ENCODE measurements around the gene TMEM132C. TPM values are rescaled to one million over a fixed set of nuclear protein-coding genes. Genes with fewer than 3 reads are reported as not detected.

TMEM132C gene
- total and polyA plus RNA-seq, 2 of the 8 experiments (the other 6 are each of a cell fraction or from before 2014, with no cell fraction given) = 0.23 to 0.76 TPM

DNA sequence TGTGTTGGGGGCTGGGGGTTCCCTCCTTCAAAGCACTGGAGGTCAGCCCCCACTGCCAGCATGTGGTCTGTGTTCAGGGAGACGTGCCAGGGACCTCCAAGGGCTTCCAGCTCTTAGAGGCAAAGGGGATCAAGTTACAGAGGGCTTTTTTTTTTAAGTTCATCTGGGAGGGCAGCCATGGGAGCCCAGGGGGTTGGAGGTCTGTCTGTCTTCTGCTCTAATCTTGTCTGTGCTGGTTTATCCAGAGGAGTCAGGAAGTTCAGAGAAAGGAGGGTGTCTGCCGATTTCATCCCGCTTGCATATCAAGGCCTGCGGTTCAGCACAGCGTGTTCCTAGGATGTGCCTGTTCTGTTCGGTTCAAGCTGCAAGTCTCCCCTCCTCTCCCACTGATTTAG lies 72.2 kb downstream of the TMEM132C start:
- Histone ChIP-seq H3K14ac (ENCODE audit: insufficient read length) (no peak overlapping the region), H3K23ac (ENCODE audit: insufficient read length) (no peak overlapping the region), H3K18ac (ENCODE audit: extremely low read depth, low read length) (peak overlapping the region; percentile 80), H3K9ac (replicated peaks in 1 of 4; ENCODE audit: extremely low read depth in 1 of 4, low read depth in 3 of 4, low read length in 3 of 4) (0 out of 7 replicates have a peak overlapping the region, but pooled peaks of 1 of the 4 experiments have one; percentile 42), H2BK12ac (ENCODE audit: low read depth, low read length) (peak overlapping the region; percentile 97), H3K4me2 (ENCODE audit: insufficient read depth in 1 of 2, low read depth in 2 of 2, low read length in 2 of 2) (peak overlapping the region; percentile 71 to 77), H3K36me3 (ENCODE audit: control insufficient read depth in 2 of 4, insufficient read depth in 4 of 4, low read length in 3 of 4) (no peaks in the 10 kb centered on the region), H2AK5ac (ENCODE audit: low read depth, low read length) (0 out of 2 replicates have a peak overlapping the region, but pooled peaks have one; percentile 56), H2BK5ac (ENCODE audit: low read depth, low read length) (no peak overlapping the region), H3K79me2 (ENCODE audit: control insufficient read depth in 1 of 2, insufficient read depth in 2 of 2, low read length in 2 of 2) (no peaks in the 10 kb centered on the region), H3K4ac (replicated peaks; ENCODE audit: insufficient read length, low read depth, low read length) (no peak overlapping the region), H4K91ac (replicated peaks; ENCODE audit: insufficient read length, low read length) (no peak overlapping the region), H2AFZ (ENCODE audit: low read length) (no peak overlapping the region), H4K5ac (ENCODE audit: insufficient read length, low read depth, low read length) (no peak overlapping the region), H3K27ac (ENCODE audit: low read depth, low read length) (no peak overlapping the region), H4K8ac (ENCODE audit: extremely low read depth, insufficient read depth, low read length) (no peak overlapping the region), H3K23me2 (ENCODE audit: low read depth, low read length) (0 out of 2 replicates have a peak, but pooled peaks cover 1% of the 10 kb centered on the region), H3K4me1 (replicated peaks in 1 of 4; ENCODE audit: control insufficient read depth in 3 of 4, insufficient read depth in 4 of 4, low read length in 3 of 4) (peaks cover 6 to 19% (median 14%) of the 10 kb centered on the region in 4 experiments), H2BK120ac (replicated peaks; ENCODE audit: low read depth, low read length) (no peak overlapping the region), H3K27me3 (replicated peaks in 1 of 4; ENCODE audit: control insufficient read depth in 3 of 4, extremely low read depth in 1 of 4, insufficient read depth in 3 of 4, low read length in 3 of 4) (peaks cover 0 to 9% (median 4%) of the 10 kb centered on the region in 4 experiments; a peak in 4 of 7 replicates), H2BK20ac (ENCODE audit: low read length) (no peak overlapping the region), H3K56ac (replicated peaks; ENCODE audit: insufficient read length, low read depth, low read length) (no peak overlapping the region), H2BK15ac (ENCODE audit: low read length) (no peak overlapping the region), H4K20me1 (replicated peaks in 1 of 2; ENCODE audit: control insufficient read depth in 1 of 2, insufficient read depth in 2 of 2, low read length in 2 of 2) (no peaks in the 10 kb centered on the region), H3K9me3 (ENCODE audit: insufficient read depth in 2 of 2, low read depth in 1 of 2, low read length in 1 of 2) (no peaks in the 10 kb centered on the region), H3K79me1 (ENCODE audit: low read depth, low read length) (no peaks in the 10 kb centered on the region), H3K4me3 (ENCODE audit: extremely low read depth in 1 of 4, insufficient read depth in 2 of 4, low read depth in 3 of 4, low read length in 4 of 4) (peak overlapping the region in 2 of 4 experiments; percentile 14 to 34; a peak in 3 of 8 replicates)
- ChIA-PET CTCF (ENCODE audit: partially characterized antibody) (interaction anchor here (0.6 to 1.6 kb wide), 3 partner anchors 26 to 150 kb away, joined by 3 to 6 read pairs (median 5); no protein-coding TSS in a partner anchor), POLR2A (ENCODE audit: partially characterized antibody) (no interaction called here)
- TF ChIP-seq CEBPB (IDR thresholded peaks at IDR 0.05; ENCODE audit: low read depth, low read length) (no peak), SIX5 (IDR thresholded peaks at IDR 0.05; ENCODE audit: low read depth, low read length) (no peak), SIN3A (conservative IDR thresholded peaks at IDR 0.05 in 1 of 2, IDR thresholded peaks at IDR 0.05 in 1 of 2; ENCODE audit: low read depth in 1 of 2, low read length in 2 of 2) (no peak), ZNF274 (IDR thresholded peaks at IDR 0.05; ENCODE audit: borderline replicate concordance, extremely low read depth, low read length) (no peak), CHD1 (IDR thresholded peaks at IDR 0.05; ENCODE audit: low read depth, low read length) (no peak), RFX5 (IDR thresholded peaks at IDR 0.05; ENCODE audit: borderline replicate concordance, low read depth, low read length) (no peak), BCL11A (IDR thresholded peaks at IDR 0.05; ENCODE audit: low read depth in 2 of 2, low read length in 2 of 2) (no peak)
- DNase-seq (ENCODE audit: low read depth in 1 of 2, low spot score in 2 of 2) = no peak
- peak; percentile 24 for FAIRE-seq
- 19% methylated on average over 6 of the region's 6 CpGs; no CpG with 5 or more reads in 1 of the 2 experiments for WGBS, 2 experiments (ENCODE audit: extremely low coverage in 1 of 2, insufficient coverage in 1 of 2, insufficient read length in 1 of 2, insufficient replicate concordance in 2 of 2, low coverage in 1 of 2, low lambda C conversion rate in 2 of 2, missing lambda C conversion rate in 1 of 2)
